Retinal pigment epithelial cell (primary cell): Measurements from ENCODE around the gene PRKAG3.
"Not testable (repeated sequence)": the region's sequence is repeated elsewhere in the genome, so short reads cannot be mapped to it uniquely, and the experiment has no call there.

ENCODE experiments used
- DNase-seq: peaks from one replicate; pipeline ENCODE4 v3.0.0-alpha.2; 2010; ENCODE audit warnings: low read depth
- H3K4me3 ChIP-seq: 2 replicates; pipeline ENCODE4 v1.5.1; 2011; ENCODE audit warnings: mild to moderate bottlenecking, low read length, control low read depth, moderate library complexity
- CTCF ChIP-seq: conservative IDR thresholded peaks from 2 replicates; pipeline ENCODE4 v1.5.1; 2011; ENCODE audit warnings: low read depth, low read length, control low read depth, inconsistent platforms

PRKAG3 gene

GRCh38 chr2:218773881-218774280, 57.7 kb downstream of the PRKAG3 start:
- DNase-seq: no peak
- H3K4me3 ChIP-seq: no peak overlapping the region
- no peak for TF ChIP-seq CTCF

GRCh38 chr2:218772759-218773158, 58.8 kb downstream of the PRKAG3 start:
- not testable (repeated sequence) for H3K4me3 ChIP-seq, DNase-seq
